GM12865 (cell line): ENCODE measurements around the gene RPL18.
A peak's percentile ranks its signal among the peaks of the same experiment; 100 is the strongest.

Experiments
- DNase-seq: peaks from one replicate; pipeline ENCODE4 v3.0.0; 2010; ENCODE audit warnings: low read depth
- H3K4me3 ChIP-seq: 2 replicates; pipeline ENCODE4 v1.5.1; 2011; ENCODE audit warnings: mild to moderate bottlenecking, low read depth, low read length, control low read depth
- TF ChIP-seq, protein P1 (sequence below): IDR thresholded peaks from 2 replicates; pipeline ENCODE4 v1.5.1; 2011; ENCODE audit warnings: low read length, control low read depth, low read depth, inconsistent platforms; ENCODE audit not compliant: insufficient read depth; ENCODE audit errors: missing control alignments

The RPL18 gene

DNA sequence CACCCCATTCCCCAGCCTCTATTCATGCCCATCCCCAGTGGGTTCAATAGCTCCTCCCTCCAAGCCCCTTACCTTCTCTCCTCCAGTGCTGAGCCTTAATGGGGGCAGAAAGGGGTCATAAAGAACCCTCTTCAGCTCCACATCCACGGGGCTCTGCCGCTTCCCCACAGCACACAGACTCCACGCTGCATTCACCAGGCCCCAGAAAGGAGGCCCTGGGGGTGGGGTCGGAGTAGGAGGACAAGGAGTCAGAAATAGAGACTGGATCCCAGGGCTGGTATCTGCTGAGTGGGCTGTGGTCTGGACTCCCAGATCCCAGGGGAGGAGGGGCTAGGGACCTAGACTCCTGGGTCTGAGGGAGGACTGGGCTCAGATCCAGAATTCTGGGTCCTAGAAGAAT is 25.4 kb upstream of the RPL18 start:
- TF ChIP-seq, protein P1, sequence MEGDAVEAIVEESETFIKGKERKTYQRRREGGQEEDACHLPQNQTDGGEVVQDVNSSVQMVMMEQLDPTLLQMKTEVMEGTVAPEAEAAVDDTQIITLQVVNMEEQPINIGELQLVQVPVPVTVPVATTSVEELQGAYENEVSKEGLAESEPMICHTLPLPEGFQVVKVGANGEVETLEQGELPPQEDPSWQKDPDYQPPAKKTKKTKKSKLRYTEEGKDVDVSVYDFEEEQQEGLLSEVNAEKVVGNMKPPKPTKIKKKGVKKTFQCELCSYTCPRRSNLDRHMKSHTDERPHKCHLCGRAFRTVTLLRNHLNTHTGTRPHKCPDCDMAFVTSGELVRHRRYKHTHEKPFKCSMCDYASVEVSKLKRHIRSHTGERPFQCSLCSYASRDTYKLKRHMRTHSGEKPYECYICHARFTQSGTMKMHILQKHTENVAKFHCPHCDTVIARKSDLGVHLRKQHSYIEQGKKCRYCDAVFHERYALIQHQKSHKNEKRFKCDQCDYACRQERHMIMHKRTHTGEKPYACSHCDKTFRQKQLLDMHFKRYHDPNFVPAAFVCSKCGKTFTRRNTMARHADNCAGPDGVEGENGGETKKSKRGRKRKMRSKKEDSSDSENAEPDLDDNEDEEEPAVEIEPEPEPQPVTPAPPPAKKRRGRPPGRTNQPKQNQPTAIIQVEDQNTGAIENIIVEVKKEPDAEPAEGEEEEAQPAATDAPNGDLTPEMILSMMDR: no peak
- no peak overlapping the region for H3K4me3 ChIP-seq
- DNase-seq: no peak

GRCh38 chr19:48642862-48643261 is 23.9 kb upstream of the RPL18 start:
- no peak overlapping the region for H3K4me3 ChIP-seq
- no peak for DNase-seq
- TF ChIP-seq, protein P1: no peak

- no peak for DNase-seq
- no peak overlapping the region for H3K4me3 ChIP-seq
- TF ChIP-seq, protein P1: no peak
These were observed 22.9 kb upstream of the RPL18 start for GRCh38 chr19:48641850-48642249.

GRCh38 chr19:48639483-48640375 is 20.8 kb upstream of the RPL18 start:
- H3K4me3 ChIP-seq: no peak overlapping the region
- TF ChIP-seq, protein P1: no peak
- no peak for DNase-seq

GRCh38 chr19:48638831-48639381 is 19.9 kb upstream of the RPL18 start:
- peak overlapping the region; percentile 73 for H3K4me3 ChIP-seq
- DNase-seq: peak; percentile 39
- TF ChIP-seq, protein P1: no peak

- H3K4me3 ChIP-seq: peak overlapping the region; percentile 73
- peak; percentile 97 for DNase-seq
- TF ChIP-seq, protein P1: peak; percentile 12
These were observed 19.2 kb upstream of the RPL18 start for GRCh38 chr19:48637948-48638830.
